ENCODE data around the gene IRAK1.

IRAK1 gene

DNA sequence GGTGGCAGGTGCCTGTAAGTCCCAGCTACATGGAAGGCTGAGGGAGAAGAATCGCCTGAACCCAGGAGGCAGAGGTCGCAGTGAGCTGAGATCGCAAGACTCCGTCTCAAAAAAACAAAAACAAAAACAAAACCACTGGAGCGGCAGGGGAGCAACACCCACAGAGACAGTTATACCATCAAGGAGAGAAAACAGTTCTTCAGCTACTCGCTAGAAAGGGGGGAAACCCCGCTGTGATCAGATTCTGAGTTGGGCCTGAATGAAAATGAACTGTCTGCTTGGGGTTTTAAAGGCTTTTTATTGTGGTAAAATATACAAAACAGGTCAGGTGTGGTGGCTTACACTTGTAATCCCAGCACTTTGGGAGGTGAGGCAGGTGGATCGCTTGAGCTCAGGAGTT is 16.8 kb upstream of the IRAK1 start:
- H4K20me1 ChIP-seq (ENCODE audit: control insufficient read depth, insufficient read depth, low read depth, low read length): no peaks in the 10 kb centered on the region
- H3K36me3 ChIP-seq (ENCODE audit: control insufficient read depth, low read length): peaks cover 3% of the 10 kb centered on the region
- H3K9me3 ChIP-seq (ENCODE audit: control insufficient read depth, insufficient read depth, low read length): no peaks in the 10 kb centered on the region
- H3K27me3 ChIP-seq (ENCODE audit: control insufficient read depth, low read length): no peaks in the 10 kb centered on the region
- H3K27ac ChIP-seq (ENCODE audit: low read depth, low read length): no peak overlapping the region
- no peak overlapping the region for H3K4me3 ChIP-seq (ENCODE audit: low read length)
- no peaks in the 10 kb centered on the region for H3F3A ChIP-seq (ENCODE audit: control insufficient read depth, insufficient read depth)
- H3K4me1 ChIP-seq (ENCODE audit: control insufficient read depth, low read length): no peaks in the 10 kb centered on the region
- peaks cover 26% of the 10 kb centered on the region for H3K79me2 ChIP-seq (ENCODE audit: control insufficient read depth, low read length)
- no peak overlapping the region for H3K4me2 ChIP-seq (ENCODE audit: low read length)
- TF ChIP-seq, protein P1, sequence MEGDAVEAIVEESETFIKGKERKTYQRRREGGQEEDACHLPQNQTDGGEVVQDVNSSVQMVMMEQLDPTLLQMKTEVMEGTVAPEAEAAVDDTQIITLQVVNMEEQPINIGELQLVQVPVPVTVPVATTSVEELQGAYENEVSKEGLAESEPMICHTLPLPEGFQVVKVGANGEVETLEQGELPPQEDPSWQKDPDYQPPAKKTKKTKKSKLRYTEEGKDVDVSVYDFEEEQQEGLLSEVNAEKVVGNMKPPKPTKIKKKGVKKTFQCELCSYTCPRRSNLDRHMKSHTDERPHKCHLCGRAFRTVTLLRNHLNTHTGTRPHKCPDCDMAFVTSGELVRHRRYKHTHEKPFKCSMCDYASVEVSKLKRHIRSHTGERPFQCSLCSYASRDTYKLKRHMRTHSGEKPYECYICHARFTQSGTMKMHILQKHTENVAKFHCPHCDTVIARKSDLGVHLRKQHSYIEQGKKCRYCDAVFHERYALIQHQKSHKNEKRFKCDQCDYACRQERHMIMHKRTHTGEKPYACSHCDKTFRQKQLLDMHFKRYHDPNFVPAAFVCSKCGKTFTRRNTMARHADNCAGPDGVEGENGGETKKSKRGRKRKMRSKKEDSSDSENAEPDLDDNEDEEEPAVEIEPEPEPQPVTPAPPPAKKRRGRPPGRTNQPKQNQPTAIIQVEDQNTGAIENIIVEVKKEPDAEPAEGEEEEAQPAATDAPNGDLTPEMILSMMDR (IDR thresholded peaks at IDR 0.05; ENCODE audit: low read depth, low read length, poor library complexity, severe bottlenecking): no peak
- TF ChIP-seq EZH2phosphoT487 (IDR thresholded peaks at IDR 0.05; ENCODE audit: borderline replicate concordance, low read length): no peak
- no peaks in the 10 kb centered on the region for H3K9me2 ChIP-seq (replicated peaks; ENCODE audit: control insufficient read depth, low read length)

DNA sequence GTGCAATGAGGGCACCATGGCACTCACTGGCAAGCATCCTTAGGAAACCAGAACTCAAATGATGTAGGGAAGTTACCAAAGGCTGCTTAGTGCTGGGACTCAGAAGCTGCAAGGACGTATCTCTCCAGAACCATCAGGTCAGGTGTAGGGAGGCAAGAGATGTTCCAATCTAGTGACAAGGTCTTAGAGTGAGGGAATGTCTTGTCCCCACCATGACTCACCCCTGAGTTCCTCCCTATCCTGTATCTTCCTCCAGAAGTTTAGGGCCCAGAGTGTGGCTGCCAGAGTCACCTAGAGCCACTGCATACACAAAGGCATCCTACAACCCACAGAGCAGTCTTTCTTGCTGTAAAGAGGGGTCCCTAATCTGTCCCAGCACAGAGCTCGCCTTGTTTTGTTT is 14.1 kb upstream of the IRAK1 start:
- Histone ChIP-seq H3K79me2 (ENCODE audit: control insufficient read depth, low read length) (peaks cover 17% of the 10 kb centered on the region), H3K4me3 (ENCODE audit: low read length) (no peak overlapping the region), H3K9me3 (ENCODE audit: control insufficient read depth, insufficient read depth, low read length) (no peaks in the 10 kb centered on the region), H4K20me1 (ENCODE audit: control insufficient read depth, insufficient read depth, low read depth, low read length) (no peaks in the 10 kb centered on the region), H3K9me2 (replicated peaks; ENCODE audit: control insufficient read depth, low read length) (no peaks in the 10 kb centered on the region), H3K4me1 (ENCODE audit: control insufficient read depth, low read length) (no peaks in the 10 kb centered on the region), H3F3A (ENCODE audit: control insufficient read depth, insufficient read depth) (no peaks in the 10 kb centered on the region), H3K27me3 (ENCODE audit: control insufficient read depth, low read length) (no peaks in the 10 kb centered on the region), H3K4me2 (ENCODE audit: low read length) (no peak overlapping the region), H3K36me3 (ENCODE audit: control insufficient read depth, low read length) (peaks cover 3% of the 10 kb centered on the region), H3K27ac (ENCODE audit: low read depth, low read length) (no peak overlapping the region)
- TF ChIP-seq, protein P1 (IDR thresholded peaks at IDR 0.05; ENCODE audit: low read depth, low read length, poor library complexity, severe bottlenecking): no peak
- TF ChIP-seq EZH2phosphoT487 (IDR thresholded peaks at IDR 0.05; ENCODE audit: borderline replicate concordance, low read length): no peak

DNA sequence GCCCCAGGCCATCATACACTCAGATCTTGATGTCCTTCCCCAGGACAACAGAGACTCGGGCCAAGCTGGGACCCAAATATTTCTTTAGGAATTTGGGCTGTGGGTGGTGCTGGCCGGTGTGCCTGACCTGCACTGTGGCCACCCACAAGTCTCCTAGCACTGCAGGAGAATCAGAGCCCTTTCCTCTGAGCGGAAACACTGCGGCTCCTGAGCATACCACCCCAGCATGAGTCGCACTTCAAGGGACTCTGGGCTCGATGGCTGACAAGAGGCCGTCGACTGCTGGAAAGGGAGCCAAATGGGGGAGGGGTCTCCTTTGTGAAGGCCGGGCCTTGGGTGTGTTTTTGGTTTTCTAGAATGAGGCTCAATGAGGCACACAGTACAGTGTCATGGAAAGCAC is 13.0 kb upstream of the IRAK1 start:
- peaks cover 10% of the 10 kb centered on the region for H3K79me2 ChIP-seq (ENCODE audit: control insufficient read depth, low read length)

More for the DNA sequence above, 13.0 kb upstream of the IRAK1 start:
- TF ChIP-seq, protein P1 (IDR thresholded peaks at IDR 0.05; ENCODE audit: low read depth, low read length, poor library complexity, severe bottlenecking): no peak
- TF ChIP-seq EZH2phosphoT487 (IDR thresholded peaks at IDR 0.05; ENCODE audit: borderline replicate concordance, low read length): no peak
- Histone ChIP-seq H3K27ac (ENCODE audit: low read depth, low read length) (no peak overlapping the region), H3K4me2 (ENCODE audit: low read length) (no peak overlapping the region), H3K9me2 (replicated peaks; ENCODE audit: control insufficient read depth, low read length) (no peaks in the 10 kb centered on the region), H3K4me3 (ENCODE audit: low read length) (no peak overlapping the region), H3K27me3 (ENCODE audit: control insufficient read depth, low read length) (no peaks in the 10 kb centered on the region), H3K4me1 (ENCODE audit: control insufficient read depth, low read length) (no peaks in the 10 kb centered on the region), H3F3A (ENCODE audit: control insufficient read depth, insufficient read depth) (no peaks in the 10 kb centered on the region), H4K20me1 (ENCODE audit: control insufficient read depth, insufficient read depth, low read depth, low read length) (no peaks in the 10 kb centered on the region), H3K36me3 (ENCODE audit: control insufficient read depth, low read length) (peaks cover 3% of the 10 kb centered on the region), H3K9me3 (ENCODE audit: control insufficient read depth, insufficient read depth, low read length) (no peaks in the 10 kb centered on the region)

All from DOHH2 (cell line).